IMR-90 (cell line): ENCODE results near the gene LIN28A. TPM values are rescaled to one million over a fixed set of nuclear protein-coding genes. Genes with fewer than 3 reads are reported as not detected.

Source experiments
- ATAC-seq: fragments of 200-7000 bp; cut with Tn5 transposase; 2 replicates; pipeline ENCODE4 v1.9.1; 2020; ENCODE audit warnings: low read depth, mild to moderate bottlenecking, moderate library complexity
- BruUV-seq: library from RNA; stranded (reverse); fragments of 400-500 nt; replicated peaks from 2 replicates; lab custom pipeline; 2021; lab: Mats Ljungman, UMichigan
- CTCF ChIA-PET: fragments of 300-600 bp; formaldehyde crosslinking; extraction: SDS; loops from one replicate; lab custom pipeline; 2021; ENCODE audit warnings: antibody characterized with exemption; lab: Yijun Ruan, JAX
- POLR2A ChIA-PET: fragments of 300-600 bp; sonication (Branson Sonifier 250); formaldehyde crosslinking; loops from one replicate; lab custom pipeline; 2022; ENCODE audit warnings: antibody characterized with exemption; ENCODE audit not compliant: unreplicated experiment; lab: Charles Lee
- DNase-seq: peaks from one replicate; pipeline ENCODE4 v3.0.0; 2013
- H2AFZ ChIP-seq: replicated peaks from 2 replicates; pipeline ENCODE3; 2013; ENCODE audit warnings: low read length, mild to moderate bottlenecking; ENCODE audit not compliant: poor library complexity
- H2AK5ac ChIP-seq: 2 replicates; pipeline ENCODE4 v1.6.1; 2013; ENCODE audit warnings: low read depth, low read length, inconsistent platforms
- H2AK9ac ChIP-seq: replicated peaks from 2 replicates; pipeline ENCODE3; 2013; ENCODE audit warnings: mild to moderate bottlenecking, low read depth, low read length, moderate library complexity; ENCODE audit not compliant: poor library complexity
- H2BK120ac ChIP-seq: 2 replicates; pipeline ENCODE4 v1.6.1; 2013; ENCODE audit warnings: low read depth, low read length, inconsistent platforms
- H2BK15ac ChIP-seq: 3 replicates; pipeline ENCODE4 v1.6.1; 2013; ENCODE audit warnings: low read depth, low read length, inconsistent platforms
- H2BK20ac ChIP-seq: 2 replicates; pipeline ENCODE4 v1.6.1; 2013; ENCODE audit warnings: low read depth, mild to moderate bottlenecking, inconsistent platforms, low read length, moderate library complexity
- H2BK5ac ChIP-seq: 2 replicates; pipeline ENCODE4 v1.6.1; 2013; ENCODE audit warnings: mild to moderate bottlenecking, low read depth, low read length, inconsistent platforms; ENCODE audit not compliant: poor library complexity, severe bottlenecking
- H3K14ac ChIP-seq: replicated peaks from 2 replicates; pipeline ENCODE4 v1.6.1; 2013; ENCODE audit warnings: low read depth, low read length, inconsistent platforms
- H3K18ac ChIP-seq: 2 replicates; pipeline ENCODE4 v1.6.1; 2013; ENCODE audit warnings: low read depth, low read length, control low read depth
- H3K23ac ChIP-seq: 2 replicates; pipeline ENCODE4 v1.6.1; 2013; ENCODE audit warnings: low read depth, low read length, inconsistent platforms
- H3K27ac ChIP-seq: 2 replicates; pipeline ENCODE4 v1.5.1; 2013; ENCODE audit warnings: mild to moderate bottlenecking, control low read depth, low read length; ENCODE audit not compliant: insufficient read depth
- H3K27me3 ChIP-seq: 2 replicates; pipeline ENCODE4 v1.6.1; 2013; ENCODE audit warnings: low read length; ENCODE audit not compliant: control insufficient read depth, insufficient read depth
- H3K36me3 ChIP-seq: 2 replicates; pipeline ENCODE4 v1.6.1; 2013; ENCODE audit warnings: low read length, mixed read lengths; ENCODE audit not compliant: control insufficient read depth, insufficient read depth
- H3K4ac ChIP-seq: 2 replicates; pipeline ENCODE4 v1.6.1; 2013; ENCODE audit warnings: low read depth, low read length, inconsistent platforms
- H3K4me1 ChIP-seq: 2 replicates; pipeline ENCODE4 v1.6.1; 2013; ENCODE audit warnings: low read length, mixed read lengths; ENCODE audit not compliant: control insufficient read depth, insufficient read depth
- H3K4me2 ChIP-seq: 2 replicates; pipeline ENCODE4 v1.6.1; 2013; ENCODE audit warnings: low read depth, mild to moderate bottlenecking, control low read depth, low read length, moderate library complexity
- H3K4me3 ChIP-seq: 2 replicates; pipeline ENCODE4 v1.5.1; 2013; ENCODE audit warnings: low read depth, mild to moderate bottlenecking, control low read depth, low read length, moderate library complexity; ENCODE audit not compliant: insufficient read depth
- H3K56ac ChIP-seq: 2 replicates; pipeline ENCODE4 v1.6.1; 2013; ENCODE audit warnings: low read length, inconsistent platforms; ENCODE audit not compliant: insufficient read depth; ENCODE audit errors: extremely low read depth
- H3K79me1 ChIP-seq, 2 experiments: 2 replicates each; pipeline ENCODE4 v1.6.1; 2013; ENCODE audit warnings: low read length in 2 of 2, inconsistent platforms in 1 of 2, low read depth in 1 of 2
- H3K9ac ChIP-seq: 2 replicates; pipeline ENCODE4 v1.6.1; 2013; ENCODE audit warnings: low read depth, low read length, control low read depth
- H3K9me1 ChIP-seq: 2 replicates; pipeline ENCODE4 v1.6.1; 2013; ENCODE audit warnings: low read length, inconsistent platforms; ENCODE audit not compliant: insufficient read depth
- H3K9me3 ChIP-seq: 2 replicates; pipeline ENCODE4 v1.6.1; 2013; ENCODE audit warnings: low read length; ENCODE audit not compliant: control insufficient read depth, insufficient read depth
- H4K20me1 ChIP-seq: 2 replicates; pipeline ENCODE4 v1.6.1; 2013; ENCODE audit warnings: low read length, inconsistent platforms; ENCODE audit not compliant: insufficient read depth
- H4K5ac ChIP-seq: 2 replicates; pipeline ENCODE4 v1.6.1; 2013; ENCODE audit warnings: mild to moderate bottlenecking, low read depth, low read length, control low read depth
- H4K8ac ChIP-seq, 2 experiments: 2 replicates each; pipeline ENCODE4 v1.6.1; 2013; ENCODE audit warnings: low read depth in 2 of 2, low read length in 2 of 2, control low read depth in 1 of 2, inconsistent platforms in 1 of 2
- H4K91ac ChIP-seq: 2 replicates; pipeline ENCODE4 v1.6.1; 2013; ENCODE audit warnings: low read depth, low read length, inconsistent platforms; ENCODE audit not compliant: insufficient read depth
- BHLHE40 ChIP-seq: fragments of 150-350 bp; IDR thresholded peaks from 2 replicates; pipeline ENCODE4 v1.6.1; 2016; ENCODE audit warnings: mild to moderate bottlenecking, low read depth, low read length
- CEBPB ChIP-seq: IDR thresholded peaks from 2 replicates; pipeline ENCODE4 v1.6.1; 2012; ENCODE audit warnings: low read depth, low read length, improper control_type of control experiment
- CHD1 ChIP-seq: IDR thresholded peaks from 2 replicates; pipeline ENCODE4 v1.6.1; 2012; ENCODE audit warnings: low read depth, low read length, improper control_type of control experiment
- CTCF ChIP-seq: conservative IDR thresholded peaks from 2 replicates; pipeline ENCODE4 v1.5.1; 2012; ENCODE audit warnings: mild to moderate bottlenecking, low read depth, low read length, improper control_type of control experiment
- FOS ChIP-seq: fragments of 150-350 bp; IDR thresholded peaks from 2 replicates; pipeline ENCODE4 v1.6.1; 2016; ENCODE audit warnings: low read depth, low read length
- MAZ ChIP-seq: IDR thresholded peaks from 2 replicates; pipeline ENCODE4 v1.6.1; 2012; ENCODE audit warnings: low read depth, mild to moderate bottlenecking, low read length, improper control_type of control experiment, moderate library complexity, borderline replicate concordance
- POLR2A ChIP-seq: IDR thresholded peaks from 2 replicates; pipeline ENCODE4 v1.6.1; 2012; ENCODE audit warnings: mild to moderate bottlenecking, low read depth, low read length
- RAD21 ChIP-seq: IDR thresholded peaks from 2 replicates; pipeline ENCODE4 v1.6.1; 2012; ENCODE audit warnings: low read length, improper control_type of control experiment
- RCOR1 ChIP-seq: IDR thresholded peaks from 2 replicates; pipeline ENCODE4 v1.6.1; 2012; ENCODE audit warnings: mild to moderate bottlenecking, low read length, improper control_type of control experiment; ENCODE audit not compliant: insufficient replicate concordance
- WGBS, 2 experiments: methylation state at CpG; one replicate each; pipeline versions ENCODE4 v1.1.5 to v1.1.7; 2013; ENCODE audit warnings: missing lambda C conversion rate in 2 of 2; ENCODE audit not compliant: insufficient read length in 1 of 2; ENCODE audit errors: extremely low coverage in 2 of 2; 5-methylcytosine and 5-hydroxymethylcytosine counted together
- dilution Hi-C: fragments of 300-500 bp; cut with HindIII; formaldehyde crosslinking; loops from one replicate; pipeline ENCODE4 v1.14.3; 2018; ENCODE audit warnings: low sequenced_read_pairs; ENCODE audit not compliant: unreplicated experiment
- in situ Hi-C: fragments of 300-500 bp; cut with MboI; formaldehyde crosslinking; loops from 3 replicates; pipeline ENCODE4 v1.14.3; 2019; ENCODE audit warnings: low sequenced_read_pairs, inconsistent platforms, mixed read lengths
- intact Hi-C: fragments of 100-400 bp; cut with micrococcal nuclease; formaldehyde crosslinking; loops from 2 replicates; pipeline ENCODE4 v1.10.0; 2022
- polyA plus RNA-seq, 3 experiments: library from polyadenylated mRNA; depleted of rRNA; stranded (reverse); fragments of >200 nt; gene quantifications; 2 replicates each; pipeline ENCODE4 v1.2.3, GENCODE V29; 2012; ENCODE audit warnings: low replicate concordance in 1 of 3
- total RNA-seq: library from RNA; depleted of rRNA; stranded (reverse); fragments of >200 nt; gene quantifications from 2 replicates; pipeline ENCODE4 v1.2.3, GENCODE V29; 2012
- TF ChIP-seq, protein P1 (sequence below): fragments of 150-350 bp; IDR thresholded peaks from 2 replicates; pipeline ENCODE4 v1.6.1; 2017; ENCODE audit warnings: mild to moderate bottlenecking, antibody characterized with exemption, low read length, low read depth
- TF ChIP-seq, protein P2 (sequence below): fragments of 150-350 bp; IDR thresholded peaks from 2 replicates; pipeline ENCODE4 v1.6.1; 2016; ENCODE audit warnings: low read depth, mild to moderate bottlenecking, low read length, moderate library complexity, borderline replicate concordance

Gene LIN28A
- total and polyA plus RNA-seq, 2 of the 4 experiments (the other 2 are of a cell fraction), result not detected

GRCh38 chr1:26368006-26368405 lies 42.6 kb upstream of the LIN28A start:
- H3K27ac ChIP-seq, result no peak overlapping the region

More at GRCh38 chr1:26368006-26368405, 42.6 kb upstream of the LIN28A start:
- no peak overlapping the region for H3K56ac ChIP-seq
- H2BK15ac ChIP-seq, result no peak overlapping the region
- no peak overlapping the region for H3K23ac ChIP-seq
- no peak overlapping the region for H3K4me3 ChIP-seq
- no peak overlapping the region for H2AK5ac ChIP-seq
- no peaks in the 10 kb centered on the region for H4K20me1 ChIP-seq
- no peaks in the 10 kb centered on the region for H3K4me1 ChIP-seq
- H2AFZ ChIP-seq, result no peak overlapping the region
- no peak overlapping the region for H4K8ac ChIP-seq
- no peak overlapping the region for H3K14ac ChIP-seq
- no peaks in the 10 kb centered on the region for H3K36me3 ChIP-seq
- in situ Hi-C loops, result no loop called here
- H2AK9ac ChIP-seq, result no peak overlapping the region
- no peak overlapping the region for H4K5ac ChIP-seq
- no peak overlapping the region for H3K4ac ChIP-seq
- no peak overlapping the region for H3K18ac ChIP-seq
- DNase-seq, result no peak
- intact Hi-C loops, result no loop called here
- TF ChIP-seq POLR2A (no peak), RAD21 (no peak), MAZ (no peak), BHLHE40 (no peak), CTCF (no peak), FOS (no peak), RCOR1 (no peak), CEBPB (no peak), CHD1 (no peak)
- TF ChIP-seq, protein P1, sequence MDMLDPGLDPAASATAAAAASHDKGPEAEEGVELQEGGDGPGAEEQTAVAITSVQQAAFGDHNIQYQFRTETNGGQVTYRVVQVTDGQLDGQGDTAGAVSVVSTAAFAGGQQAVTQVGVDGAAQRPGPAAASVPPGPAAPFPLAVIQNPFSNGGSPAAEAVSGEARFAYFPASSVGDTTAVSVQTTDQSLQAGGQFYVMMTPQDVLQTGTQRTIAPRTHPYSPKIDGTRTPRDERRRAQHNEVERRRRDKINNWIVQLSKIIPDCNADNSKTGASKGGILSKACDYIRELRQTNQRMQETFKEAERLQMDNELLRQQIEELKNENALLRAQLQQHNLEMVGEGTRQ, result no peak
- TF ChIP-seq, protein P2, sequence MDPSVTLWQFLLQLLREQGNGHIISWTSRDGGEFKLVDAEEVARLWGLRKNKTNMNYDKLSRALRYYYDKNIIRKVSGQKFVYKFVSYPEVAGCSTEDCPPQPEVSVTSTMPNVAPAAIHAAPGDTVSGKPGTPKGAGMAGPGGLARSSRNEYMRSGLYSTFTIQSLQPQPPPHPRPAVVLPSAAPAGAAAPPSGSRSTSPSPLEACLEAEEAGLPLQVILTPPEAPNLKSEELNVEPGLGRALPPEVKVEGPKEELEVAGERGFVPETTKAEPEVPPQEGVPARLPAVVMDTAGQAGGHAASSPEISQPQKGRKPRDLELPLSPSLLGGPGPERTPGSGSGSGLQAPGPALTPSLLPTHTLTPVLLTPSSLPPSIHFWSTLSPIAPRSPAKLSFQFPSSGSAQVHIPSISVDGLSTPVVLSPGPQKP, result no peak
- H2BK20ac ChIP-seq, result no peak overlapping the region
- H3K27me3 ChIP-seq, result peaks cover 35% of the 10 kb centered on the region
- CTCF ChIA-PET, result interaction anchor here (1.0 kb wide), 1 partner anchor 11 kb away, joined by 3 read pairs; no protein-coding TSS in a partner anchor
- no peak overlapping the region for H3K4me2 ChIP-seq
- H4K91ac ChIP-seq, result no peak overlapping the region
- POLR2A ChIA-PET, result no interaction called here
- H3K9me3 ChIP-seq, result peaks cover 5% of the 10 kb centered on the region
- no peaks in the 10 kb centered on the region for H3K79me1 ChIP-seq
- no peaks in the 10 kb centered on the region for H3K9me1 ChIP-seq
- H2BK5ac ChIP-seq, result no peak overlapping the region
- no peak for ATAC-seq
- no TSS peak for BruUV-seq
- dilution Hi-C loops, result no loop called here
- H2BK120ac ChIP-seq, result no peak overlapping the region
- no peak overlapping the region for H3K9ac ChIP-seq
- WGBS, 2 experiments, result 50% methylated on average over 1 of the region's 4 CpGs; no CpG with 5 or more reads in 1 of the 2 experiments
